Hepatocyte (in vitro differentiated cells): Measurements from ENCODE around the gene CRY1. TPM values are rescaled to one million over a fixed set of nuclear protein-coding genes. Genes with fewer than 3 reads are reported as not detected.

Experiments
- DNase-seq: peaks from one replicate; pipeline ENCODE4 v3.0.0-alpha.2; 2016; ENCODE audit warnings: low spot score
- H2AFZ ChIP-seq: fragments of 200-600 bp; sonication (generic); 2 replicates; pipeline ENCODE4 v1.6.0; 2016; ENCODE audit warnings: antibody characterized with exemption, mild to moderate bottlenecking
- H3K27ac ChIP-seq: fragments of 200-600 bp; sonication (generic); 2 replicates; pipeline ENCODE4 v1.5.1; 2016; ENCODE audit warnings: mild to moderate bottlenecking
- H3K27me3 ChIP-seq: fragments of 200-600 bp; sonication (generic); 2 replicates; pipeline ENCODE4 v1.6.1; 2016
- H3K36me3 ChIP-seq: fragments of 200-600 bp; sonication (generic); replicated peaks from 2 replicates; pipeline ENCODE4 v1.5.1; 2016; ENCODE audit warnings: low read depth; ENCODE audit not compliant: insufficient read depth
- H3K4me1 ChIP-seq: fragments of 200-600 bp; sonication (generic); 2 replicates; pipeline ENCODE4 v1.5.1; 2016; ENCODE audit warnings: mild to moderate bottlenecking, moderate library complexity; ENCODE audit not compliant: insufficient read depth
- H3K4me2 ChIP-seq: fragments of 200-600 bp; sonication (generic); 2 replicates; pipeline ENCODE4 v1.6.0; 2016
- H3K4me3 ChIP-seq: fragments of 200-600 bp; sonication (generic); 2 replicates; pipeline ENCODE4 v1.5.1; 2016; ENCODE audit warnings: mild to moderate bottlenecking
- H3K79me2 ChIP-seq: fragments of 200-600 bp; sonication (generic); 2 replicates; pipeline ENCODE4 v1.6.0; 2017; ENCODE audit warnings: mild to moderate bottlenecking
- H3K9me2 ChIP-seq: fragments of 200-600 bp; sonication (generic); replicated peaks from 2 replicates; pipeline ENCODE4 v1.6.0; 2017; ENCODE audit warnings: mild to moderate bottlenecking; ENCODE audit not compliant: insufficient read depth
- H3K9me3 ChIP-seq: fragments of 200-600 bp; sonication (generic); 2 replicates; pipeline ENCODE4 v1.5.1; 2016; ENCODE audit warnings: low read depth, mild to moderate bottlenecking
- H4K20me1 ChIP-seq: fragments of 200-600 bp; sonication (generic); 2 replicates; pipeline ENCODE4 v1.6.0; 2016; ENCODE audit warnings: mild to moderate bottlenecking; ENCODE audit not compliant: insufficient read depth, poor library complexity, severe bottlenecking
- EZH2 ChIP-seq: fragments of 200-600 bp; sonication (generic); IDR thresholded peaks from 2 replicates; pipeline ENCODE4 v1.6.1; 2016; ENCODE audit warnings: antibody characterized with exemption, mild to moderate bottlenecking, borderline replicate concordance
- EZH2phosphoT487 ChIP-seq: fragments of 200-600 bp; sonication (generic); IDR thresholded peaks from one replicate; pipeline ENCODE4 v1.6.1; 2018; ENCODE audit warnings: antibody characterized with exemption, mild to moderate bottlenecking, low read depth, moderate library complexity; ENCODE audit not compliant: unreplicated experiment, severe bottlenecking
- WGBS: methylation state at CpG from one replicate; pipeline ENCODE4 v1.1.6; 2016; ENCODE audit warnings: low lambda C conversion rate; ENCODE audit errors: missing lambda C conversion rate; 5-methylcytosine and 5-hydroxymethylcytosine counted together
- polyA plus RNA-seq: library from polyadenylated mRNA; unstranded; fragments of >200 nt; fragmentation: Nextera tagmentation; extraction: Ambion mirVana; gene quantifications from 2 replicates; pipeline ENCODE4 v1.2.1, GENCODE V29; 2016
- total RNA-seq: library from RNA; depleted of rRNA; stranded (reverse); fragments of >200 nt; gene quantifications from 2 replicates; pipeline ENCODE4 v1.2.3, GENCODE V29; 2014
- TF ChIP-seq, protein P1 (sequence below): fragments of 200-600 bp; sonication (generic); IDR thresholded peaks from 2 replicates; pipeline ENCODE4 v1.5.1; 2016; ENCODE audit warnings: antibody characterized with exemption, mild to moderate bottlenecking; ENCODE audit not compliant: poor library complexity

CRY1 gene
- total and polyA plus RNA-seq, 2 experiments from 2014 or later: 29.1 to 34.6 TPM

DNA sequence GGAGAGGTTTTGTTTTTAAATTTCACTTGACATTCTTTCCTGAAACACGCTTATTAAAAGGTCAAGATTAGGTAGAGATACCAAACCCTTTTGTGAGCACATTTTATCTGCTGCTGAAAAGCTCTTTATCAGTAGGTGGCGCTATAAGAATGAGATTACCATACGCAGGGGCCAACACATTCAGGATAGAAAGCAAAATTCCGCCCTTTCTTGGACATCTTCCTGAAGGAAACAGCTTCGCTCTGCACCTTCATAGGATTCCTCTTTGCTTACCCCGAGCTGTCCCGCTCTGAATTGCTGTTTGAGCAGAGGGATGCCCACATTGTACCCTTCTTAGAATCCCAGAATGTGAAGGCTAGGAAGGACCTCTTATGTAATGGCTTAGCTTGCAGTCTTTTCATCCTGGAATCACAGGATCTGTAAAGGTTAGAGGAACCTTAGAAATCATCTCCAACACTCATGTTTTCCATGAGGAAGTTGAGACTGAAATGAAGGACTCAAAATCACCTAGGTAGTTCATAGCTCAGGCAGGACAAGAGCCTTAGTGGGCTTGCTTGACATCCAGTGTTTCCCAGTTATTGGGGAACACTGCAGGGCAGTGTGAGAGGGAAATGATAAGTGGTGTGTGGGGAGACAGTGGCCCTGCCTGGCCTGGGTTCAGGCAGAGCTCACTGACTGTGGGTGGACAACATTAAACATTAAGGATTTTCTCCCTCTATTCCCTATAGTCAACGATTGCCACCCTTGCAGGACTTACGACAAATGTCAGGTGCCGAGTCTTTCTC, 38.7 kb upstream of the CRY1 start:
- no peak for TF ChIP-seq EZH2phosphoT487
- TF ChIP-seq, protein P1, sequence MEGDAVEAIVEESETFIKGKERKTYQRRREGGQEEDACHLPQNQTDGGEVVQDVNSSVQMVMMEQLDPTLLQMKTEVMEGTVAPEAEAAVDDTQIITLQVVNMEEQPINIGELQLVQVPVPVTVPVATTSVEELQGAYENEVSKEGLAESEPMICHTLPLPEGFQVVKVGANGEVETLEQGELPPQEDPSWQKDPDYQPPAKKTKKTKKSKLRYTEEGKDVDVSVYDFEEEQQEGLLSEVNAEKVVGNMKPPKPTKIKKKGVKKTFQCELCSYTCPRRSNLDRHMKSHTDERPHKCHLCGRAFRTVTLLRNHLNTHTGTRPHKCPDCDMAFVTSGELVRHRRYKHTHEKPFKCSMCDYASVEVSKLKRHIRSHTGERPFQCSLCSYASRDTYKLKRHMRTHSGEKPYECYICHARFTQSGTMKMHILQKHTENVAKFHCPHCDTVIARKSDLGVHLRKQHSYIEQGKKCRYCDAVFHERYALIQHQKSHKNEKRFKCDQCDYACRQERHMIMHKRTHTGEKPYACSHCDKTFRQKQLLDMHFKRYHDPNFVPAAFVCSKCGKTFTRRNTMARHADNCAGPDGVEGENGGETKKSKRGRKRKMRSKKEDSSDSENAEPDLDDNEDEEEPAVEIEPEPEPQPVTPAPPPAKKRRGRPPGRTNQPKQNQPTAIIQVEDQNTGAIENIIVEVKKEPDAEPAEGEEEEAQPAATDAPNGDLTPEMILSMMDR: peak; percentile 97
- Histone ChIP-seq H4K20me1 (no peaks in the 10 kb centered on the region), H3K4me3 (no peak overlapping the region), H3K9me3 (no peaks in the 10 kb centered on the region), H3K4me2 (peak overlapping the region; percentile 23), H3K27me3 (no peaks in the 10 kb centered on the region), H3K36me3 (no peaks in the 10 kb centered on the region), H3K27ac (peak overlapping the region; percentile 2), H3K4me1 (no peaks in the 10 kb centered on the region), H2AFZ (no peak overlapping the region), H3K79me2 (no peaks in the 10 kb centered on the region), H3K9me2 (no peaks in the 10 kb centered on the region)
- peak; percentile 81 for DNase-seq
- WGBS: 32% methylated on average over 10 of the region's 10 CpGs

DNA sequence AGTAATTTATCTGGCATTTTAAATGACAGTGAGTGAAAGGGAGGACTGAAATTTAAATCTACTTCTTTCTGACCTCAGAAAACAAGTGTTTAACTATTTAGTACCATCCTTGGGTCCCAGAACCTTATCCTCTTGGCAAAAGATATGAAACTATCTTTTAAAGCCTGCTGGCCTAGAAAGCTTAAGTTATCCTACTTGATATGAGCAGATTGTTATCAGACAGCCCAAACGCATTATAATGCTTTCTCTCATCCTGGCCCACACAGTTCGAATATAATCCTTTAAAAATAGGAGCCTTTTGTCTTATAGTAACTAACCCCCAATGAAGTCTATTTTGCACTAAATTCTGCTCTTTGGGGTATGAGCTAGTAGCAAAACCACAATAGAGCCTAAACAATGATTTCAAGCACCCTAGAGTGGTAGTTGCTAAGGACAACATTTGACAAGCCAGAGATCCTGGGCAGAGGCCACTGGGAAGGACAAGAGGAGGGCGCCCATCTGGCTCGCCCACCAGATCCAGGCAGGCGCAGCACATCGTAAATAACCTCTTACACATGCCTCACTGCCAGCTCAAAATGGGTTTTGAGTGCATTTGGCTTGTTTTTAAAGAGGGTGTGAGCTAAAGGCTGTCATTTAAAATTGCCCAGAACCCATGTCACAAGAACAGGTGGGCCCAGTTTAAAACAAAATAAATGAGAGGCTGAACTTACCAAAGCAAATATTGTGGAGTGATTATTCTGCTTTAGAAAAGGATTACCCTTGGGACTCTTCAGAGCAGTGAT, 37.7 kb upstream of the CRY1 start:
- Histone ChIP-seq H3K4me1 (no peaks in the 10 kb centered on the region), H3K4me3 (no peak overlapping the region), H2AFZ (no peak overlapping the region), H3K27ac (peak overlapping the region; percentile 32), H3K4me2 (no peak overlapping the region), H3K27me3 (no peaks in the 10 kb centered on the region), H3K9me3 (no peaks in the 10 kb centered on the region), H3K79me2 (no peaks in the 10 kb centered on the region), H3K36me3 (no peaks in the 10 kb centered on the region), H4K20me1 (no peaks in the 10 kb centered on the region), H3K9me2 (no peaks in the 10 kb centered on the region)
- DNase-seq: peak; percentile 30
- TF ChIP-seq, protein P1: no peak
- TF ChIP-seq EZH2phosphoT487: no peak
- TF ChIP-seq EZH2: no peak
- WGBS: 44% methylated on average over 6 of the region's 6 CpGs

DNA sequence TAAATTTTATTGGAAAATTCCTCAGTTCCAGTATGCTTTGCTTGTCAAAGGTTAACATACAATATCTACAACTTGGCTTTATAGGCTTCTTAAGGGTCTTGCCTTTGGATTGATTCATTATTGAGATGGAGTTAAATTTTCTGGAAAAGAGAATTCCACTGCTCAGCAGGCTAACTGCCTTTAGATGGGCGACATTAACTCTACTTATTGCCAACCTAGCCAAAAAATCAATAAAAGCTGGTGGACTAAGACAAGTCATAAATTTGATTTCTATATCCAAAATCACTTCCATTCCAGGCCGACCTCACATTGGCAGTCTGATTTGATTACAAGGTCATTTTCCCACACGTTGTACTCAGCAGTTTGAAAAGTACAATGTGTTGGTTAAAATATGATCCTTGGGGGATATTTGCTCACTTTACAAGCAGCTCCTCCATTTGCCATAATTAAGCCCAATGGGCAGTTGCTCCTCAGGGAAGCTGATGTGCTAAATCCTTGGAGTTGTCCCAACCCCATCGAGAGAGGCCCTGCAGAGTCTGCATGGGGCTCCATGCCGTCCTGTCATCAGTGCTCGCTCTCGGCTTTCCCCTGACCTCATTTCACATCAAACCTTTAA, 36.1 kb upstream of the CRY1 start:
- H3K4me2 ChIP-seq: no peak overlapping the region
- 44% methylated on average over 7 of the region's 7 CpGs for WGBS
- peak; percentile 11 for DNase-seq
- no peaks in the 10 kb centered on the region for H3K79me2 ChIP-seq
- TF ChIP-seq EZH2phosphoT487 (no peak), EZH2 (no peak)
- TF ChIP-seq, protein P1: no peak
- no peaks in the 10 kb centered on the region for H3K4me1 ChIP-seq
- no peaks in the 10 kb centered on the region for H3K27me3 ChIP-seq
- no peak overlapping the region for H3K4me3 ChIP-seq
- H3K27ac ChIP-seq: no peak overlapping the region
- no peak overlapping the region for H2AFZ ChIP-seq
- no peaks in the 10 kb centered on the region for H3K9me2 ChIP-seq
- no peaks in the 10 kb centered on the region for H3K9me3 ChIP-seq
- H4K20me1 ChIP-seq: no peaks in the 10 kb centered on the region
- H3K36me3 ChIP-seq: no peaks in the 10 kb centered on the region
